Fibroblast of skin of abdomen (primary cell): Measurements from ENCODE around the gene FOXI2.

Experiments used
- DNase-seq: peaks from one replicate; pipeline ENCODE4 v3.0.0-alpha.2; 2013

The FOXI2 gene

DNA sequence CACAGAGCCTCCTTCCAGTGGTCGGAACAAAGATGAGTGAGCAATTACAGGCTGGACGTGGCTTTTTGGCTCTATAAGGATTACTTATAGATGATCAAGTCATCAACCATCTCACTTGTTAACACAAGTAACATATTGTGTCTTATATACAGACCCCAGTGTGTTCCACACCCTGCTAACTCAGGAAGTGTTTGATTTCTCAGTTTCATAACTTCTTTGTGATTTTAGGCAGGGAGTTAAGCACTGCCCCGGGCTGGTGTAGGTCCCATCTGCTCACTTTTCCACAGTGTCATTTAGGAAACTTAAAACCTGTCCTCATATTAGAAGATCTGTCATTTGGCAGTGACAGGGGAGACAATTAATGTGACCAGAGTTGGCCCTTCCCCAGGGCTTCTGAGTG is 6.2 kb downstream of the FOXI2 start:
- no peak for DNase-seq

GRCh38 chr10:127744956-127745355 is 8.0 kb downstream of the FOXI2 start:
- no peak for DNase-seq

- DNase-seq = no peak
Measured at GRCh38 chr10:127745861-127746260, 8.9 kb downstream of the FOXI2 start.

GRCh38 chr10:127755753-127756152 is 18.8 kb downstream of the FOXI2 start:
- no peak for DNase-seq

- DNase-seq = no peak
Measured at GRCh38 chr10:127756264-127756663, 19.3 kb downstream of the FOXI2 start.

- DNase-seq = no peak
Measured at GRCh38 chr10:127757033-127757432, 20.0 kb downstream of the FOXI2 start.

DNA sequence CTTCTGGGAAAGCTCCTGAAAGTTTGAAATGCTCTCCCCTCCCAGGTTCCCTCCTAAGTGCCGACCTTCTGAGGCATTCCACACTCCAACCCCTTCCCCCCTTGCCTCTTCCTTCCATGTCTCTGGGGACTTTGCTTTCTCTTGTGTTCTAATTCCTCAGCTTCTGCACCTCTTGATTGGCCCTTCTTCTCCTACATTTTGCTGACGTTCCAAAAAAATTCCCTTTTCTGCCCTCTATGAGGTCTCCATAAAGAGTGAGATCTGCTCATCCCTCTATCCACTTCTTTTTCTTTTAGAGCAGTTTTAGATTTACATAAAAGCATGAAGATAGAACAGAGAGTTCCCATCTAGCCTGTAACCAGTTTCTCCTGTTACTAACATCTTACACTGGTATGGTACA is 22.3 kb downstream of the FOXI2 start:
- DNase-seq = no peak

DNA sequence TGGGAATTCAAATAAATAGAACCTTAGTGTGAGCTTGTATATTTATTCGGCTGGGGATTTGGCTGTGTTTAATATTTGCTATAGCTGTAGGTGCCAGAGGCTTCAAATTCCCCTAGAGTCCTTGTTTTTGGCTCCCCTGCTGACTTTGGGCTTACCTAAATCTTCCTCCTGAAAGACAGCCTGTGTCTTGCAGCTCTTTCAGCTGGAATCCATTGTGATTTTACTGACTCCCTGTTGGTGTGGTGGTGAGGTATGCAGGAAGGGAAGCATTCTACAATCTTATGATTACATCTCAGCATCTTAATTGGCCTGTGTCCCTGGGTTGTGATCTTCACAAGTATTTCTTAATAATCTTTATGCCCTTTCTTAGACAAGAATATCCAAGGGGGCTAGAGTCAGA is 25.9 kb downstream of the FOXI2 start:
- no peak for DNase-seq

- no peak for DNase-seq
Measured at GRCh38 chr10:127774766-127775559, 38.0 kb downstream of the FOXI2 start.

DNA sequence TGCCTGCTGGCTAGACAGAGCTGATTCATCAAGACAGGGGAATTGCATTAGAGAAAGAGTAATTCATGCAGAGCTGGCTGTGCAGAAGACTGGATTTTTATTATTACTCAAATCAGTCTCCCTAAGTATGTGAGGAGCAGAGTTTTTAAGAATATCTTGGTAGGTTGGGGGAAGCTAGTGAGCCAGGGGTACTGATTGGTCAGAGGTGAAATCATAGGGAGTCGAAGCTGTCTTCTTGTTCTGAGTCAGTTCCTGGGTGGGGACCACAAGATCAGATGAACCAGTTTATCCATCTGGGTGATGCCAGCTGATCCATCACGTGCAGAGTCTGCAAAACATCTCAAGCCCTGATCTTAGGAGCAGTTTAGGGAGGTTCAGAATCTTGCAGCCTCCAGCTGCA is 39.8 kb downstream of the FOXI2 start:
- no peak for DNase-seq

DNA sequence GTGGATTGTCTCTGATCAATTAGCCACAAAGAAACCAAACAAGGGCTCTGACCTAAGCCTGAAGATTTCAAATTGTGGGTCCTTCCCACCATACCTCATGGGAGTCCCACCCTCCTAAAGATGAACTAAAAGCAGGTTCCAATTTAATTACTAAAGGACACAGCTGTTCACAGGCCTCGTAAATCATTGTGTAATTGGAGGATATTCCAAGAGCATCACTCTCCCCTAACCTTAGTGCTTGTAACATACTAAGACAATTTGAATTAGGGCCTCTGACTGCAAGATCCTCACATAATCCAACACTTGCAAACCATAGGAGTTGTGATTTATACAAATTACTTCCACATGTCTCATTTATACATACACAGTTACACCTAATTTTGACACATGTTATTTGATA is 44.4 kb downstream of the FOXI2 start:
- no peak for DNase-seq

DNA sequence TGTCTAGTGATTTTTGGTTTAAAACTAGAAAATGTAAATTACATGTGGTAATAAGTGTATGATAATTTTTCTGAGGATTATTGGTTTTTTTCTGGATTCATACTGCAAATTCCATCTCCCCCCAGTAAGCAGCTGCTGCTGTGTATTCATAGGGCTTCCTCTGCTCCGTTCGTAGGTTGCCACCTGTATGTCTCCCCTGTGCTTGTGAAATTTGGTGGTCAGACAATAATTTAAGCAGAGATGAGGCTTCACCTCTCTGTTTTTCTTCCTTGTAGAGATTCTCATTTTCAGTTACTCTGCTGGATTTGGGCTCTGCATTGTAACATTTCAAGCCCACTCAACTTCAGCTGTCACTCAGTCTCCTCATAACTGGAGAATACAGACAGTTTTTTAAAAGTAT is 50.9 kb downstream of the FOXI2 start:
- no peak for DNase-seq

DNA sequence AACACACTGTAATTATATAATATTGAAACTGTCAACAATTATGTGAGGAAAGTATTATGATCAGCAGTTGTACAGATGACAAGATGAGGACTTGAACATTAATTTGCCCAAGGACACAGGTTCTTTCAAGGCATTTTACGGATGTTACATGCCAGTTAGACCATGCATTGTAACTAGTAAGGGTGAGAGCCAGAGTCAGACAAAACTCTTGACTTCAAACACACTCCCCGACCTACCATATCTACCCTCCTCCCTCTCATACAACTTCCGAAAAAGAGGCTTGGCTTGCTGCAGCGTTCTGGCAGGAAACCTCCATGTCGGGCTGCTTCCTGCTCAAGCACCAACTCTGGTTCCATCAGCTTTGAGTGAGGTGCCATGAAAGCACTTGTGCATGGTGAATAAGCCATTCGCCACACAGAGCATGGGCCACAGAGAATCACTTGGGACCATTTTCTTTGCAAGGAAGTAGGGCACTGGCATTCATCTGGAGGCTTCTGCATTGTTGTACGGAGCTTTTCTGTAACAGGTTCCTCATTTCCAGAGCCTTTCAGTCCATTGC is 53.2 kb downstream of the FOXI2 start:
- no peak for DNase-seq
